Stomach (tissue), 19 donors: ENCODE results near the gene TNRC6C. TPM values are rescaled to one million over a fixed set of nuclear protein-coding genes. Genes with fewer than 3 reads are reported as not detected.
A peak's percentile ranks its signal among the peaks of the same experiment; 100 is the strongest.

Experiments
- DNase-seq, 2 donors: peaks; one replicate each; pipeline versions ENCODE4 v3.0.0 to v3.0.0-alpha.2; 2013 to 2019
- H3K27ac ChIP-seq, 5 donors: fragments of 200-600 bp in 4 of 5; sonication (generic) in 4 of 5; one replicate each; pipeline ENCODE4 v1.5.1; 2013 to 2019; ENCODE audit warnings: mild to moderate bottlenecking in 1 of 5, moderate library complexity in 1 of 5
- H3K27me3 ChIP-seq, 3 donors: fragments of 200-600 bp; sonication (generic); one replicate each; pipeline ENCODE4 v1.5.1; 2017 to 2019; ENCODE audit warnings: mixed run types in 1 of 3
- H3K36me3 ChIP-seq, 4 donors: fragments of 200-600 bp; sonication (generic); 1 replicate in 3 of 4; 2 replicates in 1 of 4; pipeline ENCODE4 v1.5.1; 2016 to 2019
- H3K4me1 ChIP-seq, 4 donors: fragments of 200-600 bp; sonication (generic); one replicate each; pipeline ENCODE4 v1.5.1; 2016 to 2019
- H3K4me3 ChIP-seq, 4 donors: fragments of 200-600 bp; sonication (generic) in 3 of 4; one replicate each; pipeline ENCODE4 v1.5.1; 2016 to 2019; ENCODE audit warnings: mild to moderate bottlenecking in 1 of 4
- H3K9me3 ChIP-seq, 4 donors: fragments of 200-600 bp; sonication (generic); one replicate each; pipeline ENCODE4 v1.5.1; 2016 to 2019
- CTCF ChIP-seq, 7 experiments: fragments of 450-650 bp in 4 of 7; fragments of 200-600 bp in 3 of 7; sonication (generic) in 3 of 7; IDR thresholded peaks; one replicate each; pipeline ENCODE4 v1.5.1; 2016 to 2019; ENCODE audit warnings: antibody characterized with exemption in 7 of 7, control low read depth in 2 of 7, mild to moderate bottlenecking in 1 of 7
- EP300 ChIP-seq: sonication (generic); formaldehyde crosslinking; IDR thresholded peaks from one replicate; pipeline ENCODE4 v1.6.1; 2017; ENCODE audit warnings: antibody characterized with exemption
- POLR2A ChIP-seq, 4 donors: fragments of 450-650 bp; IDR thresholded peaks; one replicate each; pipeline ENCODE4 v1.6.1; 2016; ENCODE audit warnings: antibody characterized with exemption in 4 of 4, control low read depth in 2 of 4, mild to moderate bottlenecking in 1 of 4, moderate library complexity in 1 of 4
- POLR2AphosphoS5 ChIP-seq, 3 donors: sonication (generic); formaldehyde crosslinking; IDR thresholded peaks; one replicate each; pipeline ENCODE4 v1.6.1; 2016; ENCODE audit warnings: antibody characterized with exemption in 3 of 3
- WGBS, 5 donors: extraction: QIAGEN DNeasy Blood & Tissue Kit in 3 of 5; methylation state at CpG; one replicate each; pipeline versions ENCODE4 v1.1.5 to v1.1.7; 2013 to 2018; 5-methylcytosine and 5-hydroxymethylcytosine counted together
- intact Hi-C: fragments of 100-400 bp; cut with DNase I; formaldehyde crosslinking; loops from one replicate; pipeline ENCODE4 v1.15.1; 2023; ENCODE audit warnings: low total_unique reads
- long read RNA-seq, 10 donors: transcript quantifications; one replicate each; lab custom pipeline, GENCODE V29; 2026
- polyA plus RNA-seq, 3 donors: library from polyadenylated mRNA; stranded (reverse); fragments of 200-250 nt; gene quantifications; one replicate each; pipeline ENCODE4 v1.2.3, GENCODE V29; 2013
- total RNA-seq, 5 donors: library from RNA; depleted of rRNA; stranded (reverse); fragments of >200 nt; gene quantifications; one replicate each; pipeline versions ENCODE4 v1.1.0 to v1.2.3, GENCODE V29; 2014 to 2016
- donor health status: healthy with polysubstance abuse.
- donor health status: Bipolar disorder and iron deficiency.
- donor health status: healthy.

Gene TNRC6C, protein sequence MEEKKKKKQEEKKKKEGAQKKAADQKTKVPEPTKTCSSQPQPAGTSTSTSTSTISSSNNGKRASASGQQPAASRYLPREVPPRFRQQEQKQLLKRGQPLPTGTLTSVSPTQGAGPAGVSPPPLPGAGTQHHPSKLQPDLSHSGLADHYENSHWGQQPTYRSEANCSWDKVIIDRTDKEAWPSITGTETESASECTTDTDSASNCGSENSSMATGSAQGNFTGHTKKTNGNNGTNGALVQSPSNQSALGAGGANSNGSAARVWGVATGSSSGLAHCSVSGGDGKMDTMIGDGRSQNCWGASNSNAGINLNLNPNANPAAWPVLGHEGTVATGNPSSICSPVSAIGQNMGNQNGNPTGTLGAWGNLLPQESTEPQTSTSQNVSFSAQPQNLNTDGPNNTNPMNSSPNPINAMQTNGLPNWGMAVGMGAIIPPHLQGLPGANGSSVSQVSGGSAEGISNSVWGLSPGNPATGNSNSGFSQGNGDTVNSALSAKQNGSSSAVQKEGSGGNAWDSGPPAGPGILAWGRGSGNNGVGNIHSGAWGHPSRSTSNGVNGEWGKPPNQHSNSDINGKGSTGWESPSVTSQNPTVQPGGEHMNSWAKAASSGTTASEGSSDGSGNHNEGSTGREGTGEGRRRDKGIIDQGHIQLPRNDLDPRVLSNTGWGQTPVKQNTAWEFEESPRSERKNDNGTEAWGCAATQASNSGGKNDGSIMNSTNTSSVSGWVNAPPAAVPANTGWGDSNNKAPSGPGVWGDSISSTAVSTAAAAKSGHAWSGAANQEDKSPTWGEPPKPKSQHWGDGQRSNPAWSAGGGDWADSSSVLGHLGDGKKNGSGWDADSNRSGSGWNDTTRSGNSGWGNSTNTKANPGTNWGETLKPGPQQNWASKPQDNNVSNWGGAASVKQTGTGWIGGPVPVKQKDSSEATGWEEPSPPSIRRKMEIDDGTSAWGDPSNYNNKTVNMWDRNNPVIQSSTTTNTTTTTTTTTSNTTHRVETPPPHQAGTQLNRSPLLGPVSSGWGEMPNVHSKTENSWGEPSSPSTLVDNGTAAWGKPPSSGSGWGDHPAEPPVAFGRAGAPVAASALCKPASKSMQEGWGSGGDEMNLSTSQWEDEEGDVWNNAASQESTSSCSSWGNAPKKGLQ (N-terminal part only)
- total RNA-seq (10 to 100 TPM in 4 of 5 donors, 1 to 10 TPM in 1; 2.9 to 64.8 (median 18.9) TPM), polyA plus RNA-seq (1 to 10 TPM in 2 of 3 donors, under 1 TPM in 1; 0.92 to 1.9 (median 1.8) TPM)
- long read RNA-seq, donor 1 = 0 reads
- long read RNA-seq, donor 2 = 0 reads
- long read RNA-seq, donor 3, partial matches to known transcripts = 0 of 1 reads
- long read RNA-seq, donor 3, other reads (novel, unspliced or antisense) = 0 of 1 reads
- long read RNA-seq, donor 4 = 0 reads
- long read RNA-seq, donor 5 = 0 reads
- long read RNA-seq, donor 6, partial matches to known transcripts = 13 of 14 reads
- long read RNA-seq, donor 6, other reads (novel, unspliced or antisense) = 0 of 14 reads
- long read RNA-seq, donor 7, partial matches to known transcripts = 0 of 1 reads
- long read RNA-seq, donor 7, other reads (novel, unspliced or antisense) = 0 of 1 reads
- long read RNA-seq, donor 8, partial matches to known transcripts = 5 of 5 reads
- long read RNA-seq, donor 8, other reads (novel, unspliced or antisense) = 0 of 5 reads
- long read RNA-seq, donor 9 = 0 reads
- long read RNA-seq, donor 10 = 0 reads

DNA sequence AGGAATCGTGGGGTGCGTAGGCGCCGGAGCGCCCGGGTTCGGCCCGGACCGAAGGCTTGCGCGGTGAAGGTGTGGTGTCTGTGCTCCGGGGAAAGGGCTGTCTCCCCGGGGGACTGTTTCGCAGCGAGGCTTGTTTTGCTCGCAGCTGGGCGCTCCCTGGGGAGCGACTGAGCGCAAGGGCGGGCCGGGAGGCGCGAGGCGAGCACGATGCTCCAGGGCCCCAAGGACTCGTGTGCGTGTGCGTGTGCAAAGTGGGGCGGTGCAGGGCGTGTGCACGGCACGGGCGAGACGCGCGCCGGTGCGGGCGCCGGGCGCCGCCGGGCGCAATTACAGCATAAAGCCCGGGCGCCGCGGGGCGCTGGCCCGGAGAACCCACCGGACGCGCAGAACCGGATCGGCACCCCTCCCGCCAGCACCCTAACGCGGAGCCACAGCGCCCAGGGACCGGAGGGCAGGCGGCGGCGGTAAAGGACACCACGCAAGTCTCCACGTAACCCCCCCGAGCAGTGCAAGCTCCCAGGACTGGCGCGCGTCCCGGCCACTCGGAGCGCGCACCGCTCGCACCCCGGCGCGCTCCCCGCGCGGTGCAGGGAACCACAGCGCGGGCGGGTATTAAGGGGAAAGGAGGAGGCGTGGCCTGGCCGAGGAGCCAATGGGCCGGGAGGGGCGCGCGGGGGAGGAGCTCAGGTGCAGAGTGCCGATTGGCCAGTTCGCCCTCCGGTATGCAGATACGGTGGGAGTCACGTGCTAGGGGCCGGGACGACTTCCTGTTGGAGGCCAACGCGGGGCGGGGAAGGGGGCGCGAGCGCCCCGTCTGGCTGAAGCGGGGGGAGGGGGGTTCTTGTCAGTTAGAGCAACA, at the start of gene TNRC6C:
Gene TNRC6C (plus strand): TSS at position 847 of the 859 bp plus-strand sequence. CDS start 45,504 bp downstream, outside the sequence.
- intact Hi-C loops = no loop called here
- DNase-seq = peak; percentile 100

DNA sequence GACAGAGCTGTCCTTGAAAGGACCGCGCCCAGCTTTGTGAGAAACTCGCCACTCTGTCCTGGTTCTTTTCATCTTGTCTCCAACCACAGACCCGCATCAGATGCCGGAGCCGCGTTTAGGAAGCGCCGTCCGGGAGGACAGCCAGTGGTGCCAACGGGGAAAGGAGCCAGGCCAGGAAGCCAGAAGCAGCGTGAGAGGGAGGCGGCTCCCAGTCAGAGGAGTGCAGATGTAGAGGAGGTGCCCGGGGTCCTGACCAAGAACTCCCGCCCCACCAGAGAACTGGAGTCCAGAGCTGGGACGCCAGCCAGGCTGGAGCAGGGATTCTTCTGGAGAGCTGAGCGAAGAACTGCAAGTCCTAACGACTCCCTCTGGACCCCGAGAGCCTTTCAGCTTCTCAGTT, 49.3 kb upstream of the TNRC6C start:
- no peaks in the 10 kb centered on the region for H3K36me3 ChIP-seq
- 54 to 74% (median 68%) methylated on average over 18 to 19 of the region's 19 CpGs for WGBS, 5 donors
- intact Hi-C loops = no loop called here
- no peak overlapping the region for H3K4me3 ChIP-seq
- TF ChIP-seq POLR2AphosphoS5 (IDR thresholded peaks at IDR 0.05) (no peak), CTCF (IDR thresholded peaks at IDR 0.05) (no peak), EP300 (no peak), POLR2A (IDR thresholded peaks at IDR 0.05) (no peak)
- DNase-seq = peak in 1 of 2 donors; percentile 78
- H3K4me1 ChIP-seq = peaks cover 0 to 2% (median 0%) of the 10 kb centered on the region in 4 donors
- H3K27ac ChIP-seq = no peak overlapping the region
- H3K9me3 ChIP-seq = no peaks in the 10 kb centered on the region
- H3K27me3 ChIP-seq = peaks cover 0 to 76% (median 22%) of the 10 kb centered on the region in 3 donors

More for the DNA sequence above, at the start of gene TNRC6C:
- H3K27ac ChIP-seq = peak within 1 kb of the TSS; percentile 81 to 99 (median 90)
- H3K9me3 ChIP-seq = no peaks in the 10 kb centered on the region
- TF ChIP-seq CTCF (IDR thresholded peaks at IDR 0.05) = peak in 2 of 7 experiments; percentile 10 to 28
- peak; percentile 100 for TF ChIP-seq POLR2AphosphoS5 (IDR thresholded peaks at IDR 0.05)
- no peak for TF ChIP-seq EP300
- TF ChIP-seq POLR2A (IDR thresholded peaks at IDR 0.05) = peak in 3 of 4 donors; percentile 96 to 100 (median 100)
- peaks cover 0 to 13% (median 0%) of the 10 kb centered on the region in 3 donors for H3K27me3 ChIP-seq
- WGBS, 5 donors = 0 to 1% (median 1%) methylated on average over 11 to 104 of the region's 105 CpGs
- peak within 1 kb of the TSS; percentile 75 to 89 (median 80) for H3K4me3 ChIP-seq
- H3K36me3 ChIP-seq = no peaks in the 10 kb centered on the region
- peaks cover 23 to 46% (median 39%) of the 10 kb centered on the region in 4 donors for H3K4me1 ChIP-seq

DNA sequence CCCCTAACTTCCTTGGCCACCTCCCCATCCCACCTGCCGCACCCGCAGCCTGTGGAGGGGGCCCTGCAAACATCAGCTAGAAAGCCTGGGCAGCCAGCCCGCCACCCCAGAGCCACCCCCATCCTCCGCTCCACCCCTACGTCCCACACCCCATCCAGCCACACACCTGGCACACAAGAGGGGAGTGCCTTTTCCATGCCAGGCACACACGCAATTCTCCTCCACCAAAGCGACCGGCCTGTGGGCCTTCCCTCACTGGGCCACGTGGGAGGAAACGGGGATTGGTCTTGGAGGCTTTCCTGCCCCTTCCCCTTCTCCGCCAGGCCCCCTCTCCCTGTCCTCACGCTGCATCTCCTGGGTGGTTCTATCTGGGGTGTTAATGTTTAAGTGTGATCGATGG, 48.7 kb upstream of the TNRC6C start:
- 84 to 89% (median 84%) methylated on average over 13 of the region's 13 CpGs for WGBS, 5 donors
- no peaks in the 10 kb centered on the region for H3K9me3 ChIP-seq
- peaks cover 0 to 81% (median 25%) of the 10 kb centered on the region in 3 donors for H3K27me3 ChIP-seq
- H3K4me1 ChIP-seq = peaks cover 0 to 8% (median under 1%) of the 10 kb centered on the region in 4 donors
- H3K4me3 ChIP-seq = no peak overlapping the region
- no peak for DNase-seq
- intact Hi-C loops = no loop called here
- no peaks in the 10 kb centered on the region for H3K36me3 ChIP-seq
- TF ChIP-seq POLR2A (IDR thresholded peaks at IDR 0.05) = no peak
- TF ChIP-seq CTCF (IDR thresholded peaks at IDR 0.05) = no peak
- no peak for TF ChIP-seq EP300
- no peak for TF ChIP-seq POLR2AphosphoS5 (IDR thresholded peaks at IDR 0.05)
- H3K27ac ChIP-seq = no peak overlapping the region
